Measurements from ENCODE around the gene FAM234B. TPM values are rescaled to one million over a fixed set of nuclear protein-coding genes. Genes with fewer than 3 reads are reported as not detected.

Gene FAM234B
- total RNA-seq, 2 experiments from 2014 or later: 6.9 to 8.4 TPM

- Mint-ChIP-seq H3K9me3 (no peaks in the 10 kb centered on the region), H3K27me3 (no peaks in the 10 kb centered on the region), H3K4me3 (no peak overlapping the region), H3K36me3 (no peaks in the 10 kb centered on the region), H3K27ac (no peak overlapping the region), H3K4me1 (no peaks in the 10 kb centered on the region)
- no peak for DNase-seq
These were observed 82.3 kb downstream of the FAM234B start for GRCh38 chr12:13126494-13126893.

- H3K27ac Mint-ChIP-seq: no peak overlapping the region
- H3K4me3 Mint-ChIP-seq: no peak overlapping the region
- H3K9me3 Mint-ChIP-seq: no peaks in the 10 kb centered on the region
- H3K36me3 Mint-ChIP-seq: no peaks in the 10 kb centered on the region
- no peaks in the 10 kb centered on the region for H3K27me3 Mint-ChIP-seq
- no peak for DNase-seq
- no peaks in the 10 kb centered on the region for H3K4me1 Mint-ChIP-seq
These were observed 83.3 kb downstream of the FAM234B start for GRCh38 chr12:13127444-13127843.

GRCh38 chr12:13128291-13128965, 84.2 kb downstream of the FAM234B start:
- no peak for DNase-seq
- H3K4me1 Mint-ChIP-seq: no peaks in the 10 kb centered on the region
- no peak overlapping the region for H3K4me3 Mint-ChIP-seq
- no peak overlapping the region for H3K27ac Mint-ChIP-seq
- H3K36me3 Mint-ChIP-seq: no peaks in the 10 kb centered on the region
- no peaks in the 10 kb centered on the region for H3K27me3 Mint-ChIP-seq
- no peaks in the 10 kb centered on the region for H3K9me3 Mint-ChIP-seq

- no peaks in the 10 kb centered on the region for H3K4me1 Mint-ChIP-seq
- DNase-seq: no peak
- H3K36me3 Mint-ChIP-seq: no peaks in the 10 kb centered on the region
- H3K4me3 Mint-ChIP-seq: no peak overlapping the region
- no peaks in the 10 kb centered on the region for H3K27me3 Mint-ChIP-seq
- no peaks in the 10 kb centered on the region for H3K9me3 Mint-ChIP-seq
- H3K27ac Mint-ChIP-seq: no peak overlapping the region
These were observed 86.8 kb downstream of the FAM234B start for GRCh38 chr12:13130981-13131380.

Other genes starting within 250 kb of the FAM234B start
- 100 to 1,000 TPM in 1 of 2 experiments, 10 to 100 TPM in 1; 98.5 to 107 TPM for gene DDX47, start 231.0 kb upstream of the FAM234B start, total RNA-seq
- under 1 TPM; 0.27 to 0.34 TPM for gene GPRC5A, start 152.8 kb upstream of the FAM234B start, total RNA-seq
- not detected for gene GPRC5D, start 92.2 kb upstream of the FAM234B start, total RNA-seq
- gene HEBP1, start 44.1 kb upstream of the FAM234B start, total RNA-seq: 10 to 100 TPM; 21.0 to 21.2 TPM
- not detected for gene GSG1, start 59.3 kb downstream of the FAM234B start, total RNA-seq
- 1 to 10 TPM; 3.2 to 4.4 TPM for gene EMP1, start 152.3 kb downstream of the FAM234B start, total RNA-seq